Neural progenitor cell (in vitro differentiated cells): Measurements from ENCODE around the gene ETHE1.

ENCODE experiments used
- EZH2 ChIP-seq: fragments of 200-600 bp; sonication (generic); IDR thresholded peaks from 2 replicates; pipeline ENCODE4 v1.6.1; 2017; ENCODE audit warnings: antibody characterized with exemption, mild to moderate bottlenecking, moderate library complexity
- EZH2phosphoT487 ChIP-seq: fragments of 200-600 bp; sonication (generic); IDR thresholded peaks from 2 replicates; pipeline ENCODE4 v1.6.1; 2017; ENCODE audit warnings: antibody characterized with exemption
- TF ChIP-seq, protein P1 (sequence below): fragments of 200-600 bp; sonication (generic); IDR thresholded peaks from 2 replicates; pipeline ENCODE4 v1.5.1; 2017; ENCODE audit warnings: antibody characterized with exemption, mild to moderate bottlenecking

DNA sequence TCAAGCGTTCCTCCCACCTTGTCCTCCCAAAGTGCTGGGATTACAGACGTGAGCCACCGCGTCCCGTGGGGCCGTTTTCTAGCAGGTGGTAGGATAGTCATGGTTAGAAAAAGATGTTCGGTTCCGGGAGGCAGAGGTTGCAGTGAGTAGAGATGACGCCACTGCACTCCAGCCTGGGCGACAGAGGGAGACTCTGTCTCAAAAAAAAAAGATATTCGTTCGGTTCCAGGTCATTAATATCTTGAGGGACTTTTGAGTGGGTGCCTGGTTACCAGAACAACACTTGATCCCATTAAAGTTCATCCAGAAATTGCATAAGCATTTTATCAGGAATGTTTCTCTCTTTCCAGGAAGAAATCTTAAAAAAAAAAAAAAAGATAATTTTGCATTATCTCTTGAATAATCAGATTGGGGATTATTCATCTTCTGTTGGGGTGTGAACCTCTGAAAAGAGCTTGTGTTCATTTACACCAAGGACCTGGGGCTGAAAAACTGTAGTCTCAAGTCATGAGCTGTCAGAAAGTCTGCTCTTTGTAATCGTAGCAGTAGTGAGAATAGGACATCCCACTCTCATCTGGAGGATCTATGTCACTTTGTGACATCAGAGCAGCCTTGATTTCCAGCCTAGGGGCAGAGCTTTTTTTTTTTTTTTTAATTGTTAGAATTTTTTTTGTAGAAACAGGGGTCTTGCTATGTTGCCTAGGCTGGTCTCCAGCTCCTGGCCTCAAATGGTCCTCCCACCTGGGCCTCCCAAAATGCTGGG lies 1.0 kb upstream of the ETHE1 start:
- TF ChIP-seq, protein P1, sequence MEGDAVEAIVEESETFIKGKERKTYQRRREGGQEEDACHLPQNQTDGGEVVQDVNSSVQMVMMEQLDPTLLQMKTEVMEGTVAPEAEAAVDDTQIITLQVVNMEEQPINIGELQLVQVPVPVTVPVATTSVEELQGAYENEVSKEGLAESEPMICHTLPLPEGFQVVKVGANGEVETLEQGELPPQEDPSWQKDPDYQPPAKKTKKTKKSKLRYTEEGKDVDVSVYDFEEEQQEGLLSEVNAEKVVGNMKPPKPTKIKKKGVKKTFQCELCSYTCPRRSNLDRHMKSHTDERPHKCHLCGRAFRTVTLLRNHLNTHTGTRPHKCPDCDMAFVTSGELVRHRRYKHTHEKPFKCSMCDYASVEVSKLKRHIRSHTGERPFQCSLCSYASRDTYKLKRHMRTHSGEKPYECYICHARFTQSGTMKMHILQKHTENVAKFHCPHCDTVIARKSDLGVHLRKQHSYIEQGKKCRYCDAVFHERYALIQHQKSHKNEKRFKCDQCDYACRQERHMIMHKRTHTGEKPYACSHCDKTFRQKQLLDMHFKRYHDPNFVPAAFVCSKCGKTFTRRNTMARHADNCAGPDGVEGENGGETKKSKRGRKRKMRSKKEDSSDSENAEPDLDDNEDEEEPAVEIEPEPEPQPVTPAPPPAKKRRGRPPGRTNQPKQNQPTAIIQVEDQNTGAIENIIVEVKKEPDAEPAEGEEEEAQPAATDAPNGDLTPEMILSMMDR: no peak
- TF ChIP-seq EZH2phosphoT487 (no peak), EZH2 (no peak)
